ENCODE measurements around the gene PAFAH1B2. TPM values are rescaled to one million over a fixed set of nuclear protein-coding genes. Genes with fewer than 3 reads are reported as not detected.

PAFAH1B2 gene
- total RNA-seq, 6 experiments from 2014 or later, result 113 to 130 (median 122) TPM

GRCh38 chr11:117146521-117146920 is 2.4 kb downstream of the PAFAH1B2 start:
- peak overlapping the region; percentile 95 for H3K27ac Mint-ChIP-seq
- peaks cover 42% of the 10 kb centered on the region for H3K4me1 Mint-ChIP-seq (ENCODE audit: low read depth)
- no peaks in the 10 kb centered on the region for H3K9me3 Mint-ChIP-seq
- peaks cover 34% of the 10 kb centered on the region for H3K36me3 Mint-ChIP-seq (ENCODE audit: low read depth)
- TF ChIP-seq CTCF (IDR thresholded peaks at IDR 0.05), result no peak
- H3K4me3 Mint-ChIP-seq, result peak overlapping the region; percentile 99
- no peak for DNase-seq
- H3K27me3 Mint-ChIP-seq (ENCODE audit: insufficient read depth), result peaks cover 2% of the 10 kb centered on the region; the same call in 1 of the 2 replicates

GRCh38 chr11:117152066-117152465 is 8.0 kb downstream of the PAFAH1B2 start:
- Mint-ChIP-seq H3K27me3 (ENCODE audit: insufficient read depth) (no peaks in the 10 kb centered on the region), H3K27ac (no peak overlapping the region; the same call in 1 of the 2 replicates), H3K4me1 (ENCODE audit: low read depth) (peaks cover 20% of the 10 kb centered on the region), H3K9me3 (no peaks in the 10 kb centered on the region), H3K36me3 (ENCODE audit: low read depth) (peaks cover 16% of the 10 kb centered on the region), H3K4me3 (no peak overlapping the region)
- TF ChIP-seq CTCF (IDR thresholded peaks at IDR 0.05), result no peak
- DNase-seq, result no peak

GRCh38 chr11:117154468-117154867 is 10.4 kb downstream of the PAFAH1B2 start:
- no peak for TF ChIP-seq CTCF (IDR thresholded peaks at IDR 0.05)
- Mint-ChIP-seq H3K36me3 (ENCODE audit: low read depth) (peaks cover 10% of the 10 kb centered on the region; the same call in 1 of the 2 replicates), H3K4me3 (no peak overlapping the region), H3K27ac (no peak overlapping the region), H3K9me3 (no peaks in the 10 kb centered on the region), H3K27me3 (ENCODE audit: insufficient read depth) (no peaks in the 10 kb centered on the region), H3K4me1 (ENCODE audit: low read depth) (peaks cover 8% of the 10 kb centered on the region; the same call in 1 of the 2 replicates)
- DNase-seq, result no peak

GRCh38 chr11:117157507-117157906 is 13.4 kb downstream of the PAFAH1B2 start:
- peaks cover under 1% of the 10 kb centered on the region; the same call in 1 of the 2 replicates for H3K4me1 Mint-ChIP-seq (ENCODE audit: low read depth)
- H3K9me3 Mint-ChIP-seq, result no peaks in the 10 kb centered on the region
- H3K36me3 Mint-ChIP-seq (ENCODE audit: low read depth), result peaks cover 12% of the 10 kb centered on the region; the same call in 1 of the 2 replicates
- no peak overlapping the region for H3K27ac Mint-ChIP-seq
- DNase-seq, result no peak
- TF ChIP-seq CTCF (IDR thresholded peaks at IDR 0.05), result no peak
- H3K27me3 Mint-ChIP-seq (ENCODE audit: insufficient read depth), result no peaks in the 10 kb centered on the region
- no peak overlapping the region for H3K4me3 Mint-ChIP-seq

GRCh38 chr11:117159892-117160291 is 15.8 kb downstream of the PAFAH1B2 start:
- no peak for TF ChIP-seq CTCF (IDR thresholded peaks at IDR 0.05)
- no peaks in the 10 kb centered on the region for H3K9me3 Mint-ChIP-seq
- H3K4me3 Mint-ChIP-seq, result no peak overlapping the region
- no peaks in the 10 kb centered on the region for H3K27me3 Mint-ChIP-seq (ENCODE audit: insufficient read depth)
- no peak overlapping the region; the same call in 1 of the 2 replicates for H3K27ac Mint-ChIP-seq
- no peak for DNase-seq
- peaks cover 22% of the 10 kb centered on the region for H3K36me3 Mint-ChIP-seq (ENCODE audit: low read depth)
- peaks cover 5% of the 10 kb centered on the region for H3K4me1 Mint-ChIP-seq (ENCODE audit: low read depth)

- Mint-ChIP-seq H3K4me1 (ENCODE audit: low read depth) (peaks cover 11% of the 10 kb centered on the region), H3K27ac (no peak overlapping the region), H3K9me3 (no peaks in the 10 kb centered on the region), H3K27me3 (ENCODE audit: insufficient read depth) (no peaks in the 10 kb centered on the region), H3K36me3 (ENCODE audit: low read depth) (peaks cover 29% of the 10 kb centered on the region), H3K4me3 (no peak overlapping the region)
- no peak for TF ChIP-seq CTCF (IDR thresholded peaks at IDR 0.05)
- DNase-seq, result no peak
These were observed 16.7 kb downstream of the PAFAH1B2 start for GRCh38 chr11:117160826-117161225.
